GM19035 (cell line): Measurements from ENCODE around the gene C22orf15.

Experiments used
- ATAC-seq: cut with Tn5 transposase; IDR thresholded peaks from one replicate; pipeline ENCODE4 v1.9.1; 2021; ENCODE audit not compliant: unreplicated experiment

C22orf15 gene

DNA sequence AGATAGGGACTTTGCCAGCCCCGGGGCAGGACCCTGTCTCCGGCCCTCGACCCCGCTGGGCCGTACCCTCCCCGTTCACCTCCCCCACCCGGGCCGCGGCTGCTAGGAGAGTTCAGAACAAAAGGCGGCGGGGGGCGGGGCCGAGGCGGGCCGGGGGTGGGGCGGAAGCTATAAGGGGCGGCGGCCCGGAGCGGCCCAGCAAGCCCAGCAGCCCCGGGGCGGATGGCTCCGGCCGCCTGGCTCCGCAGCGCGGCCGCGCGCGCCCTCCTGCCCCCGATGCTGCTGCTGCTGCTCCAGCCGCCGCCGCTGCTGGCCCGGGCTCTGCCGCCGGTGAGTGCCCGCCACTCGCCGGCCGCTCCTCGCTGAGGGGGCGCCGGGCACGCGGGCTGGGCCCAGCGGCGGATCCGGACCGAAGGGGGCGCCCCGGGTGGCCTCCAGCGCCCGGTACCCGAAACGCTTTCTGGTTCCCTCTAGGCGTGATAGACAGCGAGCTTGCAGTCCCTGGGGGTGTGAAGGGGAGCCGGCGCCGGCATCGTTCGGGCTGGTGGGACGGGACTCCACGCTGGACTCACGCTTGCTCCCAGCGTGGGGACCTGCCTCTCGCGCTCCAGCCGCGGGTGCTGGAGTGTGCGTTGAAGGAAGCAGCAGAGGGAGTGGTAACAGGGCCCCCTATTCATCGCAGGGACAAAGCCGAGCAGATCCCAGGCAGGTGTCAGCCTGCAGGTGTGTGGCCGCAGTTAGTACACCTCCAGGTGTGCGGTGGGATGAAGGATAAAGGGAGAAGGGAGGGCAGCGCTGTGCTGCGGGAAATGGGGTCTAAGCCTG is 10.1 kb downstream of the C22orf15 start, which contains the start of gene MMP11:
Gene MMP11 (plus strand): TSS at position 201 of the 825 bp plus-strand sequence. CDS start 22 bp downstream, at position 223.
- ATAC-seq = no peak

DNA sequence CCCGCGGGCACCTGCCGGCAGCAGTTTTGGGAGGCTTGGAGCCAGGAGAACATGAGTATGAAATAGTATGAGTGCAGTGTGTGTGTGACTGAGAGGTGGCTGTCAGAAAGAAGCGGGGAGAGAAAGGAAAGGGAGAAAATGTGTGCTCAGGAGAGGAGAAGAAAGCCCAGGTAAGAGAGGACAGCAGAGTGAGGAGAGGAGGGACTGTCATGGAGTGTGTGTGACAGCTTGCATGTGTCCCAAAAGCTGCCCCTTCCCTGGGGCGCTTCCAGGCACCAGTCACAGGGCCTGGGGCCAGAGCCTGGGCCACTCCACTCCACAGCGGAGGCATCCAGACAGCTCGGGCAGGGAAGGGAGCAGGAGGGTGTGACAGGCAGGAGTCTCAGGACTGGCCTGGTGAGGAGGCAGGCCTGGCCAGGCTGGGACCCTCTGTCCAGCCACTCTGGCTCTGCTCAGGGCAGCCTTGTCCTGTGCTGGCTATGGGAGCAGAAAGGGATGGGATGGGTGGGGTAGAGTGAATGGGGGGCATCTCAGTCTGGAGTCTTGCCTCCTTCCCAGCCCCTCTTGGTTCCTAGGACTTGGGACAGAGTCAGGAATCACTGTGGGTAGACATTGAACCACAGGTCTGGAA is 10.8 kb downstream of the C22orf15 start:
- ATAC-seq = no peak

DNA sequence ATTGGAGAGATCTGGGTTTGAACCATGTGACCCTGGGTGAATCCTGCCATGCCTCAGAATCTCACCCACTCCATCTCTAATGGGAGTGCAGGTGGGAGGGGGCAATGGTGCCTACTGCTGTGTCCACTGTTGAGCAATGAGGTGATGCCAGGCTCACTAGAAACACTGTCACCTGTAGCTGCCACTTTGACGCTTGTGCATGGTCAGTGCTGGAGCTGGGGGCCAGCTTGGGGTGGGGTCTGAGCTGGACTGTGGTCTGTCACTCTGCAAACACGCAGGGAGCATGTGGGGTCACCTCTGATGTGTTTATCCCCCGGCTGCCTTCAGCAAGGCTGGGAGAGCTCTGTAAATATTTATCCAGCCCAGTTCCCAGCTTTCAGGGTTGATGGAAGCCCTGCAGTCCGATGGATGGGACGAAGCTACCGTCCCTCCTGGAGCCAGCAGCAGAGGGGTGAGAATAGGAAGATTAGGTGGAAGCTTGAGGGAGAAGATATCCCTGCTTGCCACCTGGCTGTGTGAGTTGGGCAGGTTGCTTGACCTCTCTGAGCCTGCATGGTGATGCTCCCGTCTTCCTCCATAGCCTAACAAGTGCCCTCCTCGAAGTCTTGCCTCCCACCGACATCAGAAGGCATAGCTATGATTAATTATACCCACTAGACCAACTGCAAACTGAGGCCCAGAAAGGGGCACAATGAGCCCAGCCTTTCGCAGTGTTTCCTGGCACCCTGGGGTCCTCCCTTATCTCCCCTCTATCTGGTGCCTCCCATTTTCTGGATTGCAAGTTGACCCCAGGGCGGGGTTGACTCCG is 11.5 kb downstream of the C22orf15 start:
- no peak for ATAC-seq

DNA sequence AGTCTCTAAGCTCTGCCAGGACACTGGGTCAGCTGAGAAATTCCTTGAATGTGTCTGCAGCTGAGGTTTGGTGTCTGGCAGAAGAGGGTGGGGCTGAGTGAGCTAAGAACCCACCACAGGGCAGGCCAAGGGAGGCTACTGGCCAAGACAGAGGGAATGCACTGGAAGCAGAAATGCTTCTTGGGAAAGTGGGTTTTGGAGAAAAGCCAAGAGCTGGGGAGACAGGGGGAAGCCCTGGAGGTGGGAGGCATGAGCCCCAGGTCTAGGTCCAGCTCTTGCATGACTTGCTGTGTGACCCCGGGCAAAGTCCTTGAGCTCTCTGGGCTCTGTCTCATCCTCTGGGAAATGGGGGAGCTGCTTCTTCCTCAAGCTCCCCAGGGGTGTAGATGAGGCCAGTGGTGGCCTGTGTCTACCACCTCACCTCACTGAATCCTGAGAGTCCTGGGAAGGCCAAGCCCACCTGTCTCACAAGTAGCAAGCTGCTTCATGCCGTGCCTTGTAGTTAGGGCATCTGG is 12.2 kb downstream of the C22orf15 start:
- ATAC-seq = no peak

DNA sequence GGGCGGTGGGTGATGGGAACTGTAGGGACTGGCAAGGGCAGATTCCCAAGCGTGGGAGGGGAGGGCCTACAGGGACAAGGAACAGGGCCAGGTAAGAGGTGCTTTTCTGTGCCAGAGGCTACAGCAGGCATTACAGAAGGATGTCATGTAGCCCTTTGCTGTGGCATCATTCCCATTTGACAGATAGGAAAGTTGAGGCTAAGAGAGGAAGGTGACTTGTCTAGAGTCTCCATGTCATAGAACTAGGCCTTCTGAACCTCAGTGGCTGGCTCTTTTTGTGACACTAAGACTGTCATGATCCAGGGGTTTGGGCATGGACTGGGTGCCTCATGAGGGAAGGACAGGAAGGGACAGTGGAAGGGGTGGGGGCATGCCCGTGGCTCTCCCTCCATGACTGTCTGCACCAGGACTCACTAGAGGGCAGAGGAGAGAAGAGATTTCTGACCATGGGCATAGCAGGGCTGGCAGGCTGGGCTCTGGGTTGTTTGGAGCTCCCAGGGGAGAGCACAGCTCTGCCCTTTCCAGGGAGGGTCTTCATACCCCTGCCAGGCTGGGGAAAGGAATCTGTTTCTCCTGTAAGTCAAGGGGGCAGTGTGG is 13.1 kb downstream of the C22orf15 start:
- ATAC-seq = no peak

DNA sequence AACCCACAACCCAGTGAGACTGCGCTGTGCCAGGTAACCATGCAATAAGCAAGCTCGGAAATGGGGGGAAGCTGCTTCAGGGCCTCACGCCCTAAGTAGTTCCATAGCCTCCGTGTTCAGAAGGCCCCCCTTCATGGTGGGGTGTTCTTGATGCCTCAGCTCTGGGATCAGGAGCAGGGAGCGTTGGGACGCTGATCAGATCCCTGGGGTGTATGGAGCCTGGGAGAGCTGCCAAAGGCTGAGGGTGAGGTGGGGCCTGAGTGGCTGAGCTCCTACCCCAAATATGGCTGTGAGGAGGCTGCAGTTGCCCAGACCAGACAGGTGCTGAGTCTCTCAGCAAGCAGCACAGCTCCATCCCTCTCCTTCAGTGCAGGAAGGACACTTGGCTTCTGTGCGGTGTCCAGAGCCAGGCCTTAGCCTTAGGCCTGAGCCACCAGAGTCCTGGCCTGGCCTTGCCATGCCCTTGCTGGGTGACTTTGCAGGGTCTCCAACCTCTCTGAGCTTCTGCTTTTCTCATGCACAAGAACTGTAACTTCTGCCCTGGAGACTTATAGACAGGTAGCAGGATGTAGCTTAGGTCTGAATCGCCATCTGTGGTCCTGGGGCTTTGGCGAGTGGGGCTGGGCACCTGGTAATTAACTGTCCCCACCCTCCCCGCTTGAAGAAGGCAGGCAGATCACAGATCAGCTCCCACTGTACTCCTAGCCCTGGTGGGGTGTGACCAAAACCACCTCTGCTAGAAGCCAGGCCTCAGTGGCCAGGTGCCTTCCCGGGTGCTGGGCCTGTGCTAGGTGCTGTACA is 15.2 kb downstream of the C22orf15 start:
- no peak for ATAC-seq

DNA sequence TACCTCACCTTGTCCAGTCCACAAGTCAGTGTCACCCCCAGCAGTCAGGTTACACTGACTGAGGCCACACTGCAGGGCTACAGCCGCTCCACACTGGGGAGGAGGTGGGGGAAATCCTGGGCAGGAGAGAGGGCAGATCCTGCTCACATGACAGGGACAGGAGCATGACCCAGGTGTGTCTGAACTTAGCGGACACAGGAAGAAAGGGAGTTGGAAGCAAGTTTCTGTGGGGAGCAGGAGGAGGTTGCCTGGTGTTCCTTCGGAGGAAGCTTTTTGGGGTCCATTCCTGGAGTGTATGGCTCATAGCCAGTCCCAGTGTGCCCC is 15.7 kb downstream of the C22orf15 start:
- ATAC-seq = no peak

DNA sequence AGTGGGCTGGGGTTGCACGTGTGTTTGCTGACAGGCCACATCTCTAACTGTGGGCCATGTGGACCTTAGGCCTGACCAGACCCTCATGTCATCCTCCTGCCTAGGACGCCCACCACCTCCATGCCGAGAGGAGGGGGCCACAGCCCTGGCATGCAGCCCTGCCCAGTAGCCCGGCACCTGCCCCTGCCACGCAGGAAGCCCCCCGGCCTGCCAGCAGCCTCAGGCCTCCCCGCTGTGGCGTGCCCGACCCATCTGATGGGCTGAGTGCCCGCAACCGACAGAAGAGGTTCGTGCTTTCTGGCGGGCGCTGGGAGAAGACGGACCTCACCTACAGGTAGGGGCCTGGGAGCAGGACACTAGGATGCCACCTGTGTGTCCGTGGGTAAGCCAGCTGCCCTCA is 16.3 kb downstream of the C22orf15 start:
- no peak for ATAC-seq

DNA sequence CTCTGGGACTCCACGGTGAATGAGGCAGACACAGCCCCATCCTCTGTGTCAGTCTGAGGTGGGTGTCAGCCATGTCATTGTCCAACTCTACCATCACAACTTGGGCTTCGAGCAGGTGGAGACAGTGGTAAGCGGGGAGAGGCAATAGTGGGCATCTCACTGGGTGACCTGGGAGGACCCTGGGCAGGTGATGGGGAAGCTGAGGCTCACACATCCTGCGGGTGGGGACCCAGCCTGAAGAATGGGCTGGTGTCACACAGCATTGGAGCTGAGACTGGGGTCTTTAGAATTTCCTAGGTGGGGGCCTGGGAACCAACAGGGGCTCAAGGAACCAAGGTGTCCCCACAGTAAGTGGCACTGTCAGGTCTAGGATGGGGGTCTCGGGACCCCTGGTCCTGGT is 16.9 kb downstream of the C22orf15 start:
- ATAC-seq = no peak

DNA sequence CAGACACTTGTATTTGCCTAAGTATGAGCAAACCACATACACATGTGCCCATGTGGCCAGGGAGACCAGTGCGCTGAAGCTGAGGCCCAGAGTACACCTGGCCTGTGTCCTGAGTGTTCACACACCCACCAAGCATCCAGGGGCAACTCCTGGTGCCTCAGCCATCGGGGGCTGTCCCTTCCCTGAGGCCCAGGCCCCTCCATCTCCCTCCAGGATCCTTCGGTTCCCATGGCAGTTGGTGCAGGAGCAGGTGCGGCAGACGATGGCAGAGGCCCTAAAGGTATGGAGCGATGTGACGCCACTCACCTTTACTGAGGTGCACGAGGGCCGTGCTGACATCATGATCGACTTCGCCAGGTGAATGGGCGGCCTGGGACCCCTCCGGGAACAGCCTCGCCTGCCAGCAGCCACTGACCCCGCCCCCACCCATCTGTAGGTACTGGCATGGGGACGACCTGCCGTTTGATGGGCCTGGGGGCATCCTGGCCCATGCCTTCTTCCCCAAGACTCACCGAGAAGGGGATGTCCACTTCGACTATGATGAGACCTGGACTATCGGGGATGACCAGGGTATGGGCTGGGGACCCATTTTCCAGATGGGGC is 17.5 kb downstream of the C22orf15 start:
- ATAC-seq = no peak

DNA sequence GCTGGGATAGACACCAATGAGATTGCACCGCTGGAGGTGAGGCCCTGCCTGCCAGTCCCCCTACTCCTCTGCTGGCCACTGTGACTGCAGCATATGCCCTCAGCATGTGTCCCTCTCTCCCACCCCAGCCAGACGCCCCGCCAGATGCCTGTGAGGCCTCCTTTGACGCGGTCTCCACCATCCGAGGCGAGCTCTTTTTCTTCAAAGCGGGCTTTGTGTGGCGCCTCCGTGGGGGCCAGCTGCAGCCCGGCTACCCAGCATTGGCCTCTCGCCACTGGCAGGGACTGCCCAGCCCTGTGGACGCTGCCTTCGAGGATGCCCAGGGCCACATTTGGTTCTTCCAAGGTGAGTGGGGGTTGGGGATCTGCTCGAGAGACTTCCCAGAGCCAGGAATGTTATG is 18.3 kb downstream of the C22orf15 start:
- ATAC-seq = no peak

DNA sequence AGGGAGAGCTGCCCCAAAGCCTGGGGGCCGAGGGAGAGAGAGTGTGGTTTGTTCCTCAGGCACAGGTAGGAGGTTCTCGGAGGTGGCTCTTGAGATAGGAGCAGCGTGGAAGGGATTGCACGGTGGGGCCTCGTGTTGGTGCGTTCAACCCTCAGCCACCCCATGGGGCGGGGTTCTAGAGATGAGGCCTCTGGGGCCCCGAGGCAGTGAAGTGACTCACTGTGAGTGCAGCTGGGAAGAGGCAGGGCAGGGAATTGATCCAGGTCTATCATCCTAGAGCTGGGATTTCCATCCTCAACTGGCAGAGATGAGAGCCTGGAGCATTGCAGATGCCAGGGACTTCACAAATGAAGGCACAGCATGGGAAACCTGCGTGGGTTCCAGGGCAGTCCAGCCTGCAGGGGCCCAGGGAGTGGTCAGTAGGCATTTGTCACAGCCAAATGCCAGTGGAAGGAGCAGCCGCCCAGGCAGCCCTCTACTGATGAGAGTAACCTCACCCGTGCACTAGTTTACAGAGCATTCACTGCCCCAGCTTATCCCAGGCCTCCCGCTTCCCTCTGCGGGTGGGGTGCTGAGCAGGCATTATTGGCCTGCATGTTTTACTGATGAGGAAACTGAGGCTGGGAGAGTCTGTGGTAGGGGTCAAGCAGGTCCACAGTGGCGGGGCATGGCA is 18.9 kb downstream of the C22orf15 start:
- ATAC-seq = no peak

DNA sequence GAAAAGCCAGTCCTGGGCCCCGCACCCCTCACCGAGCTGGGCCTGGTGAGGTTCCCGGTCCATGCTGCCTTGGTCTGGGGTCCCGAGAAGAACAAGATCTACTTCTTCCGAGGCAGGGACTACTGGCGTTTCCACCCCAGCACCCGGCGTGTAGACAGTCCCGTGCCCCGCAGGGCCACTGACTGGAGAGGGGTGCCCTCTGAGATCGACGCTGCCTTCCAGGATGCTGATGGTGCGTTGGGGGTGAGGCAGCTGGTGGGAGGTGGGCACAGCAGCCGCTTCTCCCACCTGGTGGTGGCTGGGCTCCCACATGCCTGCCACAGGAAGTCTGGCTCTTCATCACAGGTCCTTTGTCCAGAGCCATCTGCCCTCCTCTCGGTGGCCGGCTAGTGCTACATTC is 19.5 kb downstream of the C22orf15 start:
- ATAC-seq = no peak

DNA sequence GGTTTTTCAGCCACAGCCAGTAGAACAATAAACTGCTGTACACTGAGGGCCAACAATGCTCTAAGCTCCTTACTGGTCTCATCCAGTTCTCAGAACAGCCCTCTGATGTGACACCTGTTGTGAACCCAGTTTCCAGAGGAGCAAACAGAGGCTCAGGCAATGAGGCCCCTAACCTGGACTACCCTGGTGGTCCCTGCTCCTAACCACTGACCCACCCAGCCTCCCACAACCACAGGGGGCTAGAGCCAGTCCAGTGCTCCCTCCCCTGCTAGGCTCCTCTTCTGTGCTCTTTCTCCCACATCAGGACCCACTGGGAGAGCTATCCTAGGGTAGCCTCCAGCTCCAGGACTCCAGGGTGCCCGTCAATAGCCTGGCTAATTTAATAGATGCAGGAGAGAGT is 19.9 kb downstream of the C22orf15 start:
- no peak for ATAC-seq

DNA sequence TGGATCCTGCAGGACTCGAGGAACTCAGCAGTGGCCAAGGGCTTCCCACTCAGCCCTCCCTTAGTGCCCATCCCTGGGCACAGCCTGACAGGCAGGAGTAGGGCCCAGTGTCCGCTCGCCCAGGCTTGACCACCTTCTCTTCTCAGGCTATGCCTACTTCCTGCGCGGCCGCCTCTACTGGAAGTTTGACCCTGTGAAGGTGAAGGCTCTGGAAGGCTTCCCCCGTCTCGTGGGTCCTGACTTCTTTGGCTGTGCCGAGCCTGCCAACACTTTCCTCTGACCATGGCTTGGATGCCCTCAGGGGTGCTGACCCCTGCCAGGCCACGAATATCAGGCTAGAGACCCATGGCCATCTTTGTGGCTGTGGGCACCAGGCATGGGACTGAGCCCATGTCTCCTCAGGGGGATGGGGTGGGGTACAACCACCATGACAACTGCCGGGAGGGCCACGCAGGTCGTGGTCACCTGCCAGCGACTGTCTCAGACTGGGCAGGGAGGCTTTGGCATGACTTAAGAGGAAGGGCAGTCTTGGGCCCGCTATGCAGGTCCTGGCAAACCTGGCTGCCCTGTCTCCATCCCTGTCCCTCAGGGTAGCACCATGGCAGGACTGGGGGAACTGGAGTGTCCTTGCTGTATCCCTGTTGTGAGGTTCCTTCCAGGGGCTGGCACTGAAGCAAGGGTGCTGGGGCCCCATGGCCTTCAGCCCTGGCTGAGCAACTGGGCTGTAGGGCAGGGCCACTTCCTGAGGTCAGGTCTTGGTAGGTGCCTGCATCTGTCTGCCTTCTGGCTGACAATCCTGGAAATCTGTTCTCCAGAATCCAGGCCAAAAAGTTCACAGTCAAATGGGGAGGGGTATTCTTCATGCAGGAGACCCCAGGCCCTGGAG is 20.7 kb downstream of the C22orf15 start:
- no peak for ATAC-seq

DNA sequence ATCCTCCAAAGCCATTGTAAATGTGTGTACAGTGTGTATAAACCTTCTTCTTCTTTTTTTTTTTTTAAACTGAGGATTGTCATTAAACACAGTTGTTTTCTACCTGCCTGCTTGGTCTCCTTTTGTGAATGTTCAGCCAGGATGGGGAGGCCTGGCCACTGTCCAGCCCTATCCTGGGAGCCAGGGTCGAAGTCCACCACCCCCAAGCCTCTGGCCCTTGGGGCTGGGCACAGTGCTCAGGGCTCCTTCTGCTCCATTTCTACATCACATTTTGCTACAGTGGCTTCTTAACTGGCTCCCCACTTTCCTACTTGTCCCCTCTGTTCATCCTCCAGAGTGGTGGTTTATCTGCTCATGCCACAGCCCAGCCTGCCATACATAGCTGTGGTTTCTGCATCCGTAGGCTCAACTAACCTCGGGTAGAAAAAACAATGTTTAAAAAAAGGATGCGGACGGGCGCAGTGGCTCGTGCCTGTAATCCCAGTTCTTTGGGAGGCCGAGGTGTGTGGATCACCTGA is 21.5 kb downstream of the C22orf15 start:
- ATAC-seq = no peak

DNA sequence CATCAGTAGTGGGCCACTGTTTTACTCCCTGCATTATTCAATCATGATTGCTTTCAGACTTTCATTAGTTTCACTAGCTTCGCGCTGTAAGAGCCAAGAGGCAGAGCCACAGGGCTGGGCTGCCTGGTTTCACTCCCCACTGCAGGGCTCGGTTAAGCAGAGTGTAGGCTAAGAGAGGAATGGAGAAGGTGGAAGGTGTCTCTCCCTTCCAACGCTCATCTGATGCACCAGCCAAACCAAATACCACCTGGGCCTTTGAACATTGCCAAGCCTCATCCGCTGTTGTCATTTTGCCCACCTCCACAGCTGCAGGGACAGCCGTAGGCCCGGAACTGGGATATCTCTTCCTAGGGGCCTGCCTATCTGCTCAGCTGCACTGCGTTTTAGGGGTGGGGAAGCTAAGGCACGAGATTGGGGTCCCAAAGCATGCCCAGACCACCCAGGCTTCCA is 23.5 kb downstream of the C22orf15 start:
- no peak for ATAC-seq
